ENCODE data around the gene GNG14.
"Not testable (repeated sequence)": the region's sequence is repeated elsewhere in the genome, so short reads cannot be mapped to it uniquely, and the experiment has no call there.

Gene GNG14

GRCh38 chr19:12641456-12641855 is 46.3 kb upstream of the GNG14 start:
- no peak for TF ChIP-seq SPI1 (IDR thresholded peaks at IDR 0.05; ENCODE audit: borderline replicate concordance, low read depth)
- TF ChIP-seq CTCF (IDR thresholded peaks at IDR 0.05; ENCODE audit: insufficient read depth, low read length) = no peak
- TF ChIP-seq POLR2AphosphoS5 (IDR thresholded peaks at IDR 0.05; ENCODE audit: low read depth) = no peak
- no peak for TF ChIP-seq GABPA (IDR thresholded peaks at IDR 0.05; ENCODE audit: low read depth)
- TF ChIP-seq REST (IDR thresholded peaks at IDR 0.05; ENCODE audit: insufficient replicate concordance, low read depth) = no peak
- Histone ChIP-seq H3K27me3 (ENCODE audit: insufficient read depth, poor library complexity, severe bottlenecking) (no peaks in the 10 kb centered on the region), H3K27ac (replicated peaks) (no peak overlapping the region), H3K4me3 (replicated peaks; ENCODE audit: insufficient read depth, low read length) (no peak overlapping the region)
- DNase-seq (ENCODE audit: low read depth in 1 of 2, low spot score in 1 of 2) = no peak

- Histone ChIP-seq H3K27ac (replicated peaks) (no peak overlapping the region), H3K4me3 (replicated peaks; ENCODE audit: insufficient read depth, low read length) (no peak overlapping the region), H3K27me3 (ENCODE audit: insufficient read depth, poor library complexity, severe bottlenecking) (no peaks in the 10 kb centered on the region)
- DNase-seq (ENCODE audit: low read depth in 1 of 2, low spot score in 1 of 2) = no peak
- no peak for TF ChIP-seq REST (IDR thresholded peaks at IDR 0.05; ENCODE audit: insufficient replicate concordance, low read depth)
- TF ChIP-seq CTCF (IDR thresholded peaks at IDR 0.05; ENCODE audit: insufficient read depth, low read length) = no peak
- TF ChIP-seq SPI1 (IDR thresholded peaks at IDR 0.05; ENCODE audit: borderline replicate concordance, low read depth) = no peak
- TF ChIP-seq POLR2AphosphoS5 (IDR thresholded peaks at IDR 0.05; ENCODE audit: low read depth) = no peak
- TF ChIP-seq GABPA (IDR thresholded peaks at IDR 0.05; ENCODE audit: low read depth) = no peak
These were observed 45.3 kb upstream of the GNG14 start for GRCh38 chr19:12642506-12642905.

GRCh38 chr19:12643716-12644115 is 44.1 kb upstream of the GNG14 start:
- H3K27ac ChIP-seq (replicated peaks); DNase-seq (ENCODE audit: low read depth in 1 of 2, low spot score in 1 of 2); H3K4me3 ChIP-seq (replicated peaks; ENCODE audit: insufficient read depth, low read length); H3K27me3 ChIP-seq (ENCODE audit: insufficient read depth, poor library complexity, severe bottlenecking): not testable (repeated sequence)

- TF ChIP-seq POLR2AphosphoS5 (IDR thresholded peaks at IDR 0.05; ENCODE audit: low read depth) = no peak
- TF ChIP-seq CTCF (IDR thresholded peaks at IDR 0.05; ENCODE audit: insufficient read depth, low read length) = no peak
- no peak overlapping the region for H3K4me3 ChIP-seq (replicated peaks; ENCODE audit: insufficient read depth, low read length)
- H3K27ac ChIP-seq (replicated peaks) = no peak overlapping the region
- DNase-seq (ENCODE audit: low read depth in 1 of 2, low spot score in 1 of 2) = no peak
- H3K27me3 ChIP-seq (ENCODE audit: insufficient read depth, poor library complexity, severe bottlenecking) = no peaks in the 10 kb centered on the region
These were observed 41.2 kb upstream of the GNG14 start for GRCh38 chr19:12646551-12646950.

Data from HL-60 (cell line).